ENCODE data around the gene DHX58. TPM values are rescaled to one million over a fixed set of nuclear protein-coding genes. Genes with fewer than 3 reads are reported as not detected.
A peak's percentile ranks its signal among the peaks of the same experiment; 100 is the strongest.

DHX58 gene
- total and polyA plus RNA-seq, 4 donors, result 6.7 to 19.7 (median 8.8) TPM

- WGBS (ENCODE audit: insufficient coverage), result 68% methylated on average over 7 of the region's 7 CpGs
- H3K36me3 ChIP-seq (ENCODE audit: control insufficient read depth, insufficient read depth, low read length), result no peaks in the 10 kb centered on the region
- no peak overlapping the region for H3K4me3 ChIP-seq (ENCODE audit: low read depth, low read length)
- peaks cover 5% of the 10 kb centered on the region for H3K4me1 ChIP-seq (ENCODE audit: control insufficient read depth, insufficient read depth, low read length)
- peaks cover 21% of the 10 kb centered on the region for H3K27me3 ChIP-seq (ENCODE audit: control insufficient read depth, insufficient read depth, low read length)
- no peaks in the 10 kb centered on the region for H3K9me3 ChIP-seq (ENCODE audit: control insufficient read depth, insufficient read depth, low read length)
- H3K27ac ChIP-seq (ENCODE audit: low read depth, low read length), result no peak overlapping the region
- DNase-seq (ENCODE audit: low read depth in 4 of 6, low spot score in 6 of 6), result no peak
Observed at GRCh38 chr17:42058063-42058462, 54.5 kb downstream of the DHX58 start.

- peaks cover 5% of the 10 kb centered on the region for H3K4me1 ChIP-seq (ENCODE audit: control insufficient read depth, insufficient read depth, low read length)
- H3K27me3 ChIP-seq (ENCODE audit: control insufficient read depth, insufficient read depth, low read length), result peaks cover 29% of the 10 kb centered on the region
- no peak overlapping the region for H3K4me3 ChIP-seq (ENCODE audit: low read depth, low read length)
- no peaks in the 10 kb centered on the region for H3K9me3 ChIP-seq (ENCODE audit: control insufficient read depth, insufficient read depth, low read length)
- no peaks in the 10 kb centered on the region for H3K36me3 ChIP-seq (ENCODE audit: control insufficient read depth, insufficient read depth, low read length)
- no peak overlapping the region for H3K27ac ChIP-seq (ENCODE audit: low read depth, low read length)
- no CpG with 5 or more reads among the region's 3 CpGs for WGBS (ENCODE audit: insufficient coverage)
- no peak for DNase-seq (ENCODE audit: low read depth in 4 of 6, low spot score in 6 of 6)
Observed at GRCh38 chr17:42056635-42057034, 55.9 kb downstream of the DHX58 start.

- peaks cover 32% of the 10 kb centered on the region for H3K27me3 ChIP-seq (ENCODE audit: control insufficient read depth, insufficient read depth, low read length)
- peak in 1 of 6 donors; percentile 16 for DNase-seq (ENCODE audit: low read depth in 4 of 6, low spot score in 6 of 6)
Observed at GRCh38 chr17:42055496-42055895, 57.0 kb downstream of the DHX58 start.

GRCh38 chr17:42055027-42055426 is 57.5 kb downstream of the DHX58 start:
- DNase-seq (ENCODE audit: low read depth in 4 of 6, low spot score in 6 of 6), result no peak
- Histone ChIP-seq H3K9me3 (ENCODE audit: control insufficient read depth, insufficient read depth, low read length) (no peaks in the 10 kb centered on the region), H3K4me1 (ENCODE audit: control insufficient read depth, insufficient read depth, low read length) (peaks cover 11% of the 10 kb centered on the region), H3K4me3 (ENCODE audit: low read depth, low read length) (no peak overlapping the region), H3K36me3 (ENCODE audit: control insufficient read depth, insufficient read depth, low read length) (no peaks in the 10 kb centered on the region), H3K27me3 (ENCODE audit: control insufficient read depth, insufficient read depth, low read length) (peaks cover 32% of the 10 kb centered on the region), H3K27ac (ENCODE audit: low read depth, low read length) (no peak overlapping the region)
- WGBS (ENCODE audit: insufficient coverage), result no CpG with 5 or more reads among the region's 3 CpGs

More at GRCh38 chr17:42055496-42055895, 57.0 kb downstream of the DHX58 start:
- Histone ChIP-seq H3K27ac (ENCODE audit: low read depth, low read length) (no peak overlapping the region), H3K9me3 (ENCODE audit: control insufficient read depth, insufficient read depth, low read length) (no peaks in the 10 kb centered on the region), H3K36me3 (ENCODE audit: control insufficient read depth, insufficient read depth, low read length) (no peaks in the 10 kb centered on the region), H3K4me3 (ENCODE audit: low read depth, low read length) (no peak overlapping the region), H3K4me1 (ENCODE audit: control insufficient read depth, insufficient read depth, low read length) (peaks cover 9% of the 10 kb centered on the region)
- 26% methylated on average over 5 of the region's 6 CpGs for WGBS (ENCODE audit: insufficient coverage)

- peaks cover 22% of the 10 kb centered on the region for H3K4me1 ChIP-seq (ENCODE audit: control insufficient read depth, insufficient read depth, low read length)
- no peak overlapping the region for H3K27ac ChIP-seq (ENCODE audit: low read depth, low read length)
- H3K9me3 ChIP-seq (ENCODE audit: control insufficient read depth, insufficient read depth, low read length), result no peaks in the 10 kb centered on the region
- H3K27me3 ChIP-seq (ENCODE audit: control insufficient read depth, insufficient read depth, low read length), result peaks cover 32% of the 10 kb centered on the region
- no peak overlapping the region for H3K4me3 ChIP-seq (ENCODE audit: low read depth, low read length)
- peak in 1 of 6 donors; percentile 21 for DNase-seq (ENCODE audit: low read depth in 4 of 6, low spot score in 6 of 6)
- whole genome bisulfite sequencing (ENCODE audit: insufficient coverage), result 14% methylated on average over 3 of the region's 12 CpGs
- no peaks in the 10 kb centered on the region for H3K36me3 ChIP-seq (ENCODE audit: control insufficient read depth, insufficient read depth, low read length)
Observed at GRCh38 chr17:42053731-42054500, 58.6 kb downstream of the DHX58 start.

GRCh38 chr17:42052346-42052877 is 60.1 kb downstream of the DHX58 start:
- H3K36me3 ChIP-seq (ENCODE audit: control insufficient read depth, insufficient read depth, low read length), result no peaks in the 10 kb centered on the region
- no peaks in the 10 kb centered on the region for H3K9me3 ChIP-seq (ENCODE audit: control insufficient read depth, insufficient read depth, low read length)
- no peak overlapping the region for H3K4me3 ChIP-seq (ENCODE audit: low read depth, low read length)
- H3K4me1 ChIP-seq (ENCODE audit: control insufficient read depth, insufficient read depth, low read length), result peaks cover 23% of the 10 kb centered on the region
- H3K27ac ChIP-seq (ENCODE audit: low read depth, low read length), result no peak overlapping the region
- DNase-seq (ENCODE audit: low read depth in 4 of 6, low spot score in 6 of 6), result peak in 1 of 6 donors; percentile 82
- H3K27me3 ChIP-seq (ENCODE audit: control insufficient read depth, insufficient read depth, low read length), result peaks cover 32% of the 10 kb centered on the region
- WGBS (ENCODE audit: insufficient coverage), result 80% methylated on average over 4 of the region's 6 CpGs

GRCh38 chr17:42051645-42052044 is 60.9 kb downstream of the DHX58 start:
- peaks cover 23% of the 10 kb centered on the region for H3K4me1 ChIP-seq (ENCODE audit: control insufficient read depth, insufficient read depth, low read length)
- H3K27me3 ChIP-seq (ENCODE audit: control insufficient read depth, insufficient read depth, low read length), result peaks cover 32% of the 10 kb centered on the region
- 88% methylated on average over 7 of the region's 7 CpGs for WGBS (ENCODE audit: insufficient coverage)

More at GRCh38 chr17:42051645-42052044, 60.9 kb downstream of the DHX58 start:
- DNase-seq (ENCODE audit: low read depth in 4 of 6, low spot score in 6 of 6), result no peak
- Histone ChIP-seq H3K36me3 (ENCODE audit: control insufficient read depth, insufficient read depth, low read length) (no peaks in the 10 kb centered on the region), H3K9me3 (ENCODE audit: control insufficient read depth, insufficient read depth, low read length) (no peaks in the 10 kb centered on the region), H3K27ac (ENCODE audit: low read depth, low read length) (no peak overlapping the region), H3K4me3 (ENCODE audit: low read depth, low read length) (no peak overlapping the region)

Other genes starting within 250 kb of the DHX58 start
- 10 to 100 TPM; 32.2 to 64.6 TPM for gene KLHL11, start 247.3 kb downstream of the DHX58 start, total RNA-seq
- gene KLHL11, start 247.3 kb downstream of the DHX58 start, polyA plus RNA-seq (ENCODE audit: insufficient read length in 2 of 2), result 10 to 100 TPM; 11.1 to 14.7 TPM
- gene ACLY, start 193.8 kb downstream of the DHX58 start, total RNA-seq, result 100 to 1,000 TPM in 1 of 2 donors, 10 to 100 TPM in 1; 96.3 to 162 TPM
- 100 to 1,000 TPM; 163 to 186 TPM for gene ACLY, start 193.8 kb downstream of the DHX58 start, polyA plus RNA-seq (ENCODE audit: insufficient read length in 2 of 2)
- gene ODAD4, start 182.1 kb downstream of the DHX58 start, total RNA-seq, result 1 to 10 TPM; 2.0 to 7.0 TPM
- 1 to 10 TPM; 7.1 to 8.7 TPM for gene ODAD4, start 182.1 kb downstream of the DHX58 start, polyA plus RNA-seq (ENCODE audit: insufficient read length in 2 of 2)
- 100 to 1,000 TPM; 277 to 654 TPM for gene CNP, start 145.9 kb downstream of the DHX58 start, total RNA-seq
- 1,000 to 10,000 TPM in 1 of 2 donors, 100 to 1,000 TPM in 1; 918 to 1,008 TPM for gene CNP, start 145.9 kb downstream of the DHX58 start, polyA plus RNA-seq (ENCODE audit: insufficient read length in 2 of 2)
- gene DNAJC7, start 95.3 kb downstream of the DHX58 start, total RNA-seq, result 10 to 100 TPM; 87.3 to 87.6 TPM
- 100 to 1,000 TPM; 128 to 133 TPM for gene DNAJC7, start 95.3 kb downstream of the DHX58 start, polyA plus RNA-seq (ENCODE audit: insufficient read length in 2 of 2)
- 10 to 100 TPM; 24.7 to 55.8 TPM for gene NKIRAS2, start 92.6 kb downstream of the DHX58 start, total RNA-seq
- 10 to 100 TPM; 75.8 to 79.6 TPM for gene NKIRAS2, start 92.6 kb downstream of the DHX58 start, polyA plus RNA-seq (ENCODE audit: insufficient read length in 2 of 2)
- gene C17orf113, start 62.1 kb downstream of the DHX58 start, total RNA-seq, result 1 to 10 TPM; 3.0 to 3.1 TPM
- gene C17orf113, start 62.1 kb downstream of the DHX58 start, polyA plus RNA-seq (ENCODE audit: insufficient read length in 2 of 2), result 1 to 10 TPM; 3.4 to 4.5 TPM
- 1 to 10 TPM in 1 of 2 donors, under 1 TPM in 1; 0.50 to 3.3 TPM for gene ZNF385C, start 14.2 kb downstream of the DHX58 start, total RNA-seq
- gene ZNF385C, start 14.2 kb downstream of the DHX58 start, polyA plus RNA-seq (ENCODE audit: insufficient read length in 2 of 2), result 1 to 10 TPM; 4.4 to 7.3 TPM
- 10 to 100 TPM; 19.3 to 30.5 TPM for gene KAT2A, start 8.7 kb upstream of the DHX58 start, total RNA-seq
- 100 to 1,000 TPM; 103 to 120 TPM for gene KAT2A, start 8.7 kb upstream of the DHX58 start, polyA plus RNA-seq (ENCODE audit: insufficient read length in 2 of 2)
- under 1 TPM; 0.10 to 0.11 TPM for gene HSPB9, start 10.1 kb upstream of the DHX58 start, total RNA-seq
- under 1 TPM; 0.30 to 0.51 TPM for gene HSPB9, start 10.1 kb upstream of the DHX58 start, polyA plus RNA-seq (ENCODE audit: insufficient read length in 2 of 2)
- 10 to 100 TPM; 61.0 to 95.7 TPM for gene RAB5C, start 42.3 kb upstream of the DHX58 start, total RNA-seq
- gene RAB5C, start 42.3 kb upstream of the DHX58 start, polyA plus RNA-seq (ENCODE audit: insufficient read length in 2 of 2), result 100 to 1,000 TPM; 187 to 189 TPM
- gene KCNH4, start 68.4 kb upstream of the DHX58 start, total RNA-seq, result under 1 TPM; 0.30 to 0.33 TPM
- 1 to 10 TPM; 1.2 to 2.1 TPM for gene KCNH4, start 68.4 kb upstream of the DHX58 start, polyA plus RNA-seq (ENCODE audit: insufficient read length in 2 of 2)
- gene HCRT, start 72.7 kb upstream of the DHX58 start, total RNA-seq, result not detected
- gene HCRT, start 72.7 kb upstream of the DHX58 start, polyA plus RNA-seq (ENCODE audit: insufficient read length in 2 of 2), result not detected
- 10 to 100 TPM in 1 of 2 donors, 1 to 10 TPM in 1; 7.1 to 16.0 TPM for gene GHDC, start 81.8 kb upstream of the DHX58 start, total RNA-seq
- gene GHDC, start 81.8 kb upstream of the DHX58 start, polyA plus RNA-seq (ENCODE audit: insufficient read length in 2 of 2), result 10 to 100 TPM; 11.9 to 14.4 TPM
- 10 to 100 TPM; 27.2 to 29.1 TPM for gene STAT5B, start 163.7 kb upstream of the DHX58 start, total RNA-seq
- gene STAT5B, start 163.7 kb upstream of the DHX58 start, polyA plus RNA-seq (ENCODE audit: insufficient read length in 2 of 2), result 10 to 100 TPM; 34.9 to 44.1 TPM
- gene STAT5A, start 175.8 kb upstream of the DHX58 start, total RNA-seq, result 1 to 10 TPM; 8.3 to 8.5 TPM
- 1 to 10 TPM; 4.3 to 6.7 TPM for gene STAT5A, start 175.8 kb upstream of the DHX58 start, polyA plus RNA-seq (ENCODE audit: insufficient read length in 2 of 2)